Measurements from ENCODE around the gene SRP9. TPM values are rescaled to one million over a fixed set of nuclear protein-coding genes. Genes with fewer than 3 reads are reported as not detected.
"Not testable (repeated sequence)": the region's sequence is repeated elsewhere in the genome, so short reads cannot be mapped to it uniquely, and the experiment has no call there.

Gene SRP9
- total RNA-seq, 8 experiments from 2014 or later: 137 to 674 (median 404) TPM

GRCh38 chr1:225760531-225760930 is 17.1 kb upstream of the SRP9 start:
- H3K4me3 ChIP-seq: no peak overlapping the region
- ATAC-seq (replicated peaks in 6 of 8): no peak
- peaks cover 3 to 11% of the 10 kb centered on the region in 2 donors for H3K4me1 ChIP-seq (replicated peaks in 1 of 2)
- in situ Hi-C loops (cut with MboI; ENCODE audit: low pct_unique_long_range_greater_than_20kb in 2 of 9, low sequenced_read_pairs in 9 of 9, unreplicated experiment in 9 of 9): loop anchor here in 5 of 9 experiments (10.0 to 25.0 kb wide), 3 partner anchors 102 to 286 kb away; no protein-coding TSS in a partner anchor
- H3K27ac ChIP-seq: no peak overlapping the region
- 80 to 100% (median 94%) methylated on average over 1 to 6 of the region's 6 CpGs; no CpG with 5 or more reads in 3 of the 10 experiments for WGBS, 10 experiments

- not testable (repeated sequence) for H3K4me3 ChIP-seq; H3K27ac ChIP-seq; ATAC-seq (replicated peaks in 6 of 8)
- in situ Hi-C loops (cut with MboI; ENCODE audit: low pct_unique_long_range_greater_than_20kb in 2 of 9, low sequenced_read_pairs in 9 of 9, unreplicated experiment in 9 of 9): loop anchor here in 5 of 9 experiments (10.0 to 25.0 kb wide), 3 partner anchors 101 to 287 kb away; no protein-coding TSS in a partner anchor
- WGBS, 10 experiments: 21 to 100% (median 92%) methylated on average over 1 to 6 of the region's 6 CpGs
- peaks cover 3 to 11% of the 10 kb centered on the region in 2 donors for H3K4me1 ChIP-seq (replicated peaks in 1 of 2)
Measured at GRCh38 chr1:225761395-225761794, 16.2 kb upstream of the SRP9 start.

GRCh38 chr1:225762002-225762441 is 15.6 kb upstream of the SRP9 start:
- peak in 4 of 8 experiments; percentile 21 to 63 (median 30) for ATAC-seq (replicated peaks in 6 of 8)
- no peak overlapping the region for H3K27ac ChIP-seq
- in situ Hi-C loops (cut with MboI; ENCODE audit: low pct_unique_long_range_greater_than_20kb in 2 of 9, low sequenced_read_pairs in 9 of 9, unreplicated experiment in 9 of 9): loop anchor here in 5 of 9 experiments (10.0 to 25.0 kb wide), 3 partner anchors 100 to 287 kb away; no protein-coding TSS in a partner anchor
- H3K4me1 ChIP-seq (replicated peaks in 1 of 2): peaks cover 3 to 11% of the 10 kb centered on the region in 2 donors
- H3K4me3 ChIP-seq: no peak overlapping the region
- 24 to 82% (median 63%) methylated on average over 1 to 5 of the region's 5 CpGs; no CpG with 5 or more reads in 3 of the 10 experiments for WGBS, 10 experiments

- WGBS, 10 experiments: 0 to 71% (median 56%) methylated on average over 2 to 5 of the region's 5 CpGs; no CpG with 5 or more reads in 4 of the 10 experiments
- H3K4me1 ChIP-seq (replicated peaks in 1 of 2): peaks cover 3 to 11% of the 10 kb centered on the region in 2 donors
- in situ Hi-C loops (cut with MboI; ENCODE audit: low pct_unique_long_range_greater_than_20kb in 2 of 9, low sequenced_read_pairs in 9 of 9, unreplicated experiment in 9 of 9): loop anchor here in 5 of 9 experiments (10.0 to 25.0 kb wide), 3 partner anchors 100 to 288 kb away; no protein-coding TSS in a partner anchor
- ATAC-seq (replicated peaks in 6 of 8): peak in 5 of 8 experiments; percentile 35 to 83 (median 56)
- H3K4me3 ChIP-seq: no peak overlapping the region
- H3K27ac ChIP-seq: no peak overlapping the region
Measured at GRCh38 chr1:225762444-225762843, 15.2 kb upstream of the SRP9 start.

- no peak overlapping the region for H3K4me3 ChIP-seq
- no peak overlapping the region for H3K27ac ChIP-seq
- ATAC-seq (replicated peaks in 6 of 8): no peak
- peaks cover 3 to 11% of the 10 kb centered on the region in 2 donors for H3K4me1 ChIP-seq (replicated peaks in 1 of 2)
- WGBS, 10 experiments: 20 to 92% (median 89%) methylated on average over 2 to 8 of the region's 9 CpGs; no CpG with 5 or more reads in 4 of the 10 experiments
- in situ Hi-C loops (cut with MboI; ENCODE audit: low pct_unique_long_range_greater_than_20kb in 2 of 9, low sequenced_read_pairs in 9 of 9, unreplicated experiment in 9 of 9): loop anchor here in 5 of 9 experiments (10.0 to 25.0 kb wide), 3 partner anchors 98 to 289 kb away; no protein-coding TSS in a partner anchor
Measured at GRCh38 chr1:225763716-225764548, 13.7 kb upstream of the SRP9 start.

GRCh38 chr1:225765982-225766674 is 11.5 kb upstream of the SRP9 start:
- 88 to 100% (median 98%) methylated on average over 1 to 6 of the region's 6 CpGs; no CpG with 5 or more reads in 2 of the 10 experiments for WGBS, 10 experiments
- in situ Hi-C loops (cut with MboI; ENCODE audit: low pct_unique_long_range_greater_than_20kb in 2 of 9, low sequenced_read_pairs in 9 of 9, unreplicated experiment in 9 of 9): loop anchor here in 5 of 9 experiments (10.0 to 25.0 kb wide), 3 partner anchors 96 to 291 kb away; no protein-coding TSS in a partner anchor
- Histone ChIP-seq H3K4me1 (replicated peaks in 1 of 2) (peaks cover 9 to 19% of the 10 kb centered on the region in 2 donors), H3K4me3 (no peak overlapping the region), H3K27ac (no peak overlapping the region)
- no peak for ATAC-seq (replicated peaks in 6 of 8)

GRCh38 chr1:225766967-225767633 is 10.5 kb upstream of the SRP9 start:
- WGBS, 10 experiments: 0 to 94% (median 48%) methylated on average over 1 to 8 of the region's 8 CpGs; no CpG with 5 or more reads in 4 of the 10 experiments
- Histone ChIP-seq H3K4me3 (no peak overlapping the region), H3K27ac (no peak overlapping the region), H3K4me1 (replicated peaks in 1 of 2) (peaks cover 9 to 19% of the 10 kb centered on the region in 2 donors)
- in situ Hi-C loops (cut with MboI; ENCODE audit: low pct_unique_long_range_greater_than_20kb in 2 of 9, low sequenced_read_pairs in 9 of 9, unreplicated experiment in 9 of 9): loop anchor here in 5 of 9 experiments (10.0 to 25.0 kb wide), 3 partner anchors 95 to 292 kb away; no protein-coding TSS in a partner anchor
- peak in 3 of 8 experiments; percentile 70 to 87 (median 80) for ATAC-seq (replicated peaks in 6 of 8)

- Histone ChIP-seq H3K27ac (no peak overlapping the region), H3K4me3 (no peak overlapping the region), H3K4me1 (replicated peaks in 1 of 2) (peaks cover 9 to 15% of the 10 kb centered on the region in 2 donors)
- in situ Hi-C loops (cut with MboI; ENCODE audit: low pct_unique_long_range_greater_than_20kb in 2 of 9, low sequenced_read_pairs in 9 of 9, unreplicated experiment in 9 of 9): loop anchor here in 5 of 9 experiments (10.0 to 25.0 kb wide), 3 partner anchors 94 to 293 kb away; no protein-coding TSS in a partner anchor
- ATAC-seq (replicated peaks in 6 of 8): no peak
- WGBS, 10 experiments: 68 to 93% (median 82%) methylated on average over 1 to 15 of the region's 17 CpGs; no CpG with 5 or more reads in 2 of the 10 experiments
Measured at GRCh38 chr1:225767634-225768540, 9.7 kb upstream of the SRP9 start.

GRCh38 chr1:225768662-225769426 is 8.8 kb upstream of the SRP9 start:
- Histone ChIP-seq H3K27ac (no peak overlapping the region), H3K4me3 (no peak overlapping the region), H3K4me1 (replicated peaks in 1 of 2) (peaks cover 9 to 15% of the 10 kb centered on the region in 2 donors)
- in situ Hi-C loops (cut with MboI; ENCODE audit: low pct_unique_long_range_greater_than_20kb in 2 of 9, low sequenced_read_pairs in 9 of 9, unreplicated experiment in 9 of 9): loop anchor here in 5 of 9 experiments (10.0 to 25.0 kb wide), 3 partner anchors 93 to 294 kb away; no protein-coding TSS in a partner anchor
- 67 to 100% (median 89%) methylated on average over 1 to 9 of the region's 9 CpGs; no CpG with 5 or more reads in 3 of the 10 experiments for WGBS, 10 experiments
- ATAC-seq (replicated peaks in 6 of 8): no peak

GRCh38 chr1:225769687-225770086 is 7.9 kb upstream of the SRP9 start:
- no peak for ATAC-seq (replicated peaks in 6 of 8)

More at GRCh38 chr1:225769687-225770086, 7.9 kb upstream of the SRP9 start:
- Histone ChIP-seq H3K27ac (no peak overlapping the region), H3K4me3 (no peak overlapping the region), H3K4me1 (replicated peaks in 1 of 2) (peaks cover 9 to 15% of the 10 kb centered on the region in 2 donors)
- WGBS, 10 experiments: 67 to 100% (median 92%) methylated on average over 2 to 5 of the region's 5 CpGs; no CpG with 5 or more reads in 3 of the 10 experiments
- in situ Hi-C loops (cut with MboI; ENCODE audit: low pct_unique_long_range_greater_than_20kb in 2 of 9, low sequenced_read_pairs in 9 of 9, unreplicated experiment in 9 of 9): loop anchor here in 8 of 9 experiments (5.0 to 25.0 kb wide), 4 partner anchors 93 to 295 kb away; no protein-coding TSS in a partner anchor
